H9 (cell line): Measurements from ENCODE around the gene TH. TPM values are rescaled to one million over a fixed set of nuclear protein-coding genes. Genes with fewer than 3 reads are reported as not detected.

ENCODE experiments used
- DNase-seq: peaks from one replicate; pipeline ENCODE4 v3.0.0-alpha.2; 2017
- H2AFZ ChIP-seq: one replicate; pipeline ENCODE4 v1.6.1; 2013; ENCODE audit warnings: mild to moderate bottlenecking, low read length, control low read depth, moderate library complexity
- H2AK5ac ChIP-seq: 2 replicates; pipeline ENCODE4 v1.6.1; 2013; ENCODE audit warnings: low read length, control low read depth, mixed read lengths; ENCODE audit not compliant: insufficient read length
- H2BK120ac ChIP-seq: one replicate; pipeline ENCODE4 v1.6.1; 2013; ENCODE audit warnings: low read depth, mild to moderate bottlenecking, low read length, control low read depth, inconsistent platforms; ENCODE audit not compliant: poor library complexity, severe bottlenecking
- H2BK12ac ChIP-seq: 2 replicates; pipeline ENCODE4 v1.6.1; 2013; ENCODE audit warnings: low read length, control low read depth, mixed read lengths, low read depth; ENCODE audit not compliant: insufficient read length
- H2BK15ac ChIP-seq: 2 replicates; pipeline ENCODE4 v1.6.1; 2013; ENCODE audit warnings: low read depth, low read length, control low read depth
- H2BK20ac ChIP-seq: one replicate; pipeline ENCODE4 v1.6.1; 2013; ENCODE audit warnings: low read depth, mild to moderate bottlenecking, low read length, control low read depth, inconsistent platforms; ENCODE audit not compliant: poor library complexity, severe bottlenecking
- H2BK5ac ChIP-seq: 2 replicates; pipeline ENCODE4 v1.6.1; 2013; ENCODE audit warnings: low read length, control low read depth, mixed read lengths; ENCODE audit not compliant: insufficient read length
- H3K14ac ChIP-seq: 2 replicates; pipeline ENCODE4 v1.6.1; 2013; ENCODE audit warnings: low read length, control low read depth; ENCODE audit not compliant: insufficient read depth
- H3K18ac ChIP-seq: 2 replicates; pipeline ENCODE4 v1.6.1; 2013; ENCODE audit warnings: low read depth, mild to moderate bottlenecking, mixed read lengths, low read length, control low read depth; ENCODE audit not compliant: insufficient read length
- H3K23ac ChIP-seq: 2 replicates; pipeline ENCODE4 v1.6.1; 2013; ENCODE audit warnings: low read length, control low read depth, mixed read lengths, low read depth; ENCODE audit not compliant: insufficient read length
- H3K23me2 ChIP-seq: 2 replicates; pipeline ENCODE4 v1.6.1; 2013; ENCODE audit warnings: low read depth, mild to moderate bottlenecking, mixed read lengths, low read length, control low read depth; ENCODE audit not compliant: insufficient read length, poor library complexity, severe bottlenecking
- H3K27ac ChIP-seq: 2 replicates; pipeline ENCODE4 v1.5.1; 2013; ENCODE audit warnings: low read length, control low read depth, mixed read lengths, low read depth; ENCODE audit not compliant: insufficient read length
- H3K27me3 ChIP-seq: 2 replicates; pipeline ENCODE4 v1.6.1; 2013; ENCODE audit warnings: low read length, control low read depth, inconsistent platforms; ENCODE audit not compliant: insufficient read depth
- H3K4ac ChIP-seq: 2 replicates; pipeline ENCODE4 v1.6.1; 2013; ENCODE audit warnings: low read depth, mild to moderate bottlenecking, control low read depth, inconsistent platforms, low read length, moderate library complexity
- H3K4me1 ChIP-seq: 2 replicates; pipeline ENCODE4 v1.6.1; 2013; ENCODE audit warnings: low read length, control low read depth, inconsistent platforms; ENCODE audit not compliant: insufficient read depth
- H3K4me2 ChIP-seq: 2 replicates; pipeline ENCODE4 v1.6.1; 2013; ENCODE audit warnings: low read length, control low read depth, mixed read lengths; ENCODE audit not compliant: insufficient read length, insufficient read depth
- H3K56ac ChIP-seq: 2 replicates; pipeline ENCODE4 v1.6.1; 2013; ENCODE audit warnings: low read depth, mild to moderate bottlenecking, mixed read lengths, low read length, control low read depth; ENCODE audit not compliant: insufficient read length
- H3K79me1 ChIP-seq: 2 replicates; pipeline ENCODE4 v1.6.1; 2013; ENCODE audit warnings: low read depth, mild to moderate bottlenecking, moderate library complexity, low read length, control low read depth, inconsistent platforms; ENCODE audit not compliant: insufficient read depth, poor library complexity, severe bottlenecking
- H3K79me2 ChIP-seq: 2 replicates; pipeline ENCODE4 v1.6.1; 2013; ENCODE audit warnings: low read length, control low read depth, inconsistent platforms; ENCODE audit not compliant: insufficient read depth
- H3K9ac ChIP-seq: 2 replicates; pipeline ENCODE4 v1.6.1; 2013; ENCODE audit warnings: low read length, control low read depth, mixed read lengths; ENCODE audit not compliant: insufficient read length; ENCODE audit errors: extremely low read depth
- H3K9me3 ChIP-seq: one replicate; pipeline ENCODE4 v1.6.1; 2013; ENCODE audit warnings: low read depth, low read length, inconsistent platforms; ENCODE audit not compliant: control insufficient read depth
- H3T11ph ChIP-seq: one replicate; pipeline ENCODE4 v1.6.1; 2013; ENCODE audit warnings: mild to moderate bottlenecking, low read length, control low read depth, inconsistent platforms
- H4K20me1 ChIP-seq: one replicate; pipeline ENCODE4 v1.6.1; 2013; ENCODE audit not compliant: control insufficient read depth, insufficient read length, insufficient read depth
- H4K5ac ChIP-seq: 2 replicates; pipeline ENCODE4 v1.6.1; 2013; ENCODE audit warnings: low read depth, mild to moderate bottlenecking, mixed read lengths, low read length, control low read depth; ENCODE audit not compliant: insufficient read length
- H4K8ac ChIP-seq: replicated peaks from 2 replicates; pipeline ENCODE4 v1.6.1; 2013; ENCODE audit warnings: low read length, control low read depth, mixed read lengths, low read depth; ENCODE audit not compliant: insufficient read length
- H4K91ac ChIP-seq: 2 replicates; pipeline ENCODE4 v1.6.1; 2013; ENCODE audit warnings: low read depth, mild to moderate bottlenecking, moderate library complexity, mixed read lengths, low read length, control low read depth; ENCODE audit not compliant: insufficient read length
- H3K27ac Mint-ChIP-seq, 3 experiments: 2 replicates in 2 of 3; 3 replicates in 1 of 3; pipeline ENCODE4 v1.8.0; 2020 to 2021; ENCODE audit warnings: mixed read lengths in 3 of 3, mild to moderate bottlenecking in 1 of 3, moderate library complexity in 1 of 3
- H3K27me3 Mint-ChIP-seq: 2 replicates; pipeline ENCODE4 v1.8.0; 2021; ENCODE audit warnings: low read depth, mild to moderate bottlenecking, moderate library complexity, mixed read lengths
- H3K36me3 Mint-ChIP-seq, 3 experiments: 2 replicates in 2 of 3; 3 replicates in 1 of 3; pipeline ENCODE4 v1.8.0; 2020 to 2021; ENCODE audit warnings: low read depth in 3 of 3, mixed read lengths in 3 of 3; ENCODE audit not compliant: insufficient read depth in 1 of 3
- H3K4me1 Mint-ChIP-seq, 2 experiments: 2 replicates each; pipeline ENCODE4 v1.8.0; 2020; ENCODE audit warnings: mixed read lengths in 2 of 2
- H3K4me3 Mint-ChIP-seq, 2 experiments: 2 replicates in 1 of 2; 3 replicates in 1 of 2; pipeline ENCODE4 v1.8.0; 2020 to 2021; ENCODE audit warnings: mild to moderate bottlenecking in 2 of 2, mixed read lengths in 2 of 2, moderate library complexity in 1 of 2
- H3K9me3 Mint-ChIP-seq, 2 experiments: 2 replicates in 1 of 2; 3 replicates in 1 of 2; pipeline ENCODE4 v1.8.0; 2020; ENCODE audit warnings: mild to moderate bottlenecking in 2 of 2, mixed read lengths in 2 of 2, moderate library complexity in 1 of 2
- WGBS: extraction: QIAGEN DNeasy Blood & Tissue Kit; methylation state at CpG from one replicate; pipeline ENCODE4 v1.1.7; 2013; ENCODE audit warnings: missing lambda C conversion rate, low lambda C conversion rate, mixed read lengths; ENCODE audit not compliant: insufficient read length; ENCODE audit errors: extremely low coverage; 5-methylcytosine and 5-hydroxymethylcytosine counted together
- total RNA-seq: library from RNA; stranded (reverse); gene quantifications from 2 replicates; pipeline ENCODE4 v1.2.1, GENCODE V29; 2021
- TF ChIP-seq, protein P1 (sequence below): fragments of 200-600 bp; sonication (generic); conservative IDR thresholded peaks from 3 replicates; pipeline ENCODE4 v1.8.0; 2021; ENCODE audit warnings: antibody characterized with exemption, mild to moderate bottlenecking

The TH gene
- total RNA-seq, 1 experiment from 2014 or later = not detected

DNA sequence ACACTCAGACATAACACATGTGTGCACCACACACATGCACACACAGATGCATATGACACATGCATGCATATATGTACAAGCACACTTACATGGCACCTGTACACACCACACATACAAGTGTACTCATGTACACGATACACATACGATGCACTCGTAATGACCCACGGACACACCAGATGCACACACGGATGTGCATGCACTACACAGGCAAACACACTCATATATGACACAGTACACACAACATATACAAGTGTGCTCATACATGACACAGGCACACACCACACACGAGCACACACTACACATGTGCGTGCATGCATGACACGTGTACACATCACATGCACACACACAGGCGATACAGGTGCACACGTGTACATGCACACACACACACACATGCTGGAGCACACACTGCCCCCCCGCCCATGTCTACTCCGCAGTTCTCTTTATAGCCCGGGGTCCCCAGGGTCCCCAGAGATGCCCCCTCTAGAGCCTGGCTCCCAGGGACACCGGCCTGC is 4.8 kb upstream of the TH start:
- Histone ChIP-seq H3K4ac (no peak overlapping the region), H3K23me2 (no peaks in the 10 kb centered on the region), H3K56ac (no peak overlapping the region), H3K23ac (no peak overlapping the region), H3K14ac (no peak overlapping the region), H2BK5ac (no peak overlapping the region), H3K79me2 (no peaks in the 10 kb centered on the region), H3K27me3 (no peaks in the 10 kb centered on the region; the same call in 1 of the 2 replicates), H2BK20ac (no peak overlapping the region), H2BK15ac (no peak overlapping the region), H4K20me1 (no peaks in the 10 kb centered on the region), H2AK5ac (no peak overlapping the region), H3K9ac (no peak overlapping the region), H2BK12ac (no peak overlapping the region), H4K8ac (no peak overlapping the region), H2BK120ac (no peak overlapping the region), H3K27ac (no peak overlapping the region), H3K4me1 (no peaks in the 10 kb centered on the region), H2AFZ (no peak overlapping the region), H3K4me2 (no peak overlapping the region), H3K18ac (no peak overlapping the region), H4K91ac (no peak overlapping the region), H3T11ph (no peak overlapping the region), H4K5ac (no peak overlapping the region), H3K9me3 (no peaks in the 10 kb centered on the region), H3K79me1 (no peaks in the 10 kb centered on the region)
- H3K4me3 Mint-ChIP-seq = no peak overlapping the region
- no peaks in the 10 kb centered on the region for H3K36me3 Mint-ChIP-seq
- DNase-seq = no peak
- H3K27me3 Mint-ChIP-seq = peaks cover 13% of the 10 kb centered on the region
- no peak overlapping the region for H3K27ac Mint-ChIP-seq
- H3K9me3 Mint-ChIP-seq = peaks cover 0 to 2% of the 10 kb centered on the region in 2 experiments; a peak in 2 of 5 replicates
- peaks cover 0 to 5% of the 10 kb centered on the region in 2 experiments; a peak in 1 of 4 replicates for H3K4me1 Mint-ChIP-seq
- WGBS = no CpG with 5 or more reads among the region's 14 CpGs
- TF ChIP-seq, protein P1, sequence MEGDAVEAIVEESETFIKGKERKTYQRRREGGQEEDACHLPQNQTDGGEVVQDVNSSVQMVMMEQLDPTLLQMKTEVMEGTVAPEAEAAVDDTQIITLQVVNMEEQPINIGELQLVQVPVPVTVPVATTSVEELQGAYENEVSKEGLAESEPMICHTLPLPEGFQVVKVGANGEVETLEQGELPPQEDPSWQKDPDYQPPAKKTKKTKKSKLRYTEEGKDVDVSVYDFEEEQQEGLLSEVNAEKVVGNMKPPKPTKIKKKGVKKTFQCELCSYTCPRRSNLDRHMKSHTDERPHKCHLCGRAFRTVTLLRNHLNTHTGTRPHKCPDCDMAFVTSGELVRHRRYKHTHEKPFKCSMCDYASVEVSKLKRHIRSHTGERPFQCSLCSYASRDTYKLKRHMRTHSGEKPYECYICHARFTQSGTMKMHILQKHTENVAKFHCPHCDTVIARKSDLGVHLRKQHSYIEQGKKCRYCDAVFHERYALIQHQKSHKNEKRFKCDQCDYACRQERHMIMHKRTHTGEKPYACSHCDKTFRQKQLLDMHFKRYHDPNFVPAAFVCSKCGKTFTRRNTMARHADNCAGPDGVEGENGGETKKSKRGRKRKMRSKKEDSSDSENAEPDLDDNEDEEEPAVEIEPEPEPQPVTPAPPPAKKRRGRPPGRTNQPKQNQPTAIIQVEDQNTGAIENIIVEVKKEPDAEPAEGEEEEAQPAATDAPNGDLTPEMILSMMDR = no peak
